HG03565 (cell line): ENCODE measurements around the gene SLC38A11.
A peak's percentile ranks its signal among the peaks of the same experiment; 100 is the strongest.

Experiments
- ATAC-seq: cut with Tn5 transposase; IDR thresholded peaks from one replicate; pipeline ENCODE4 v1.9.1; 2021; ENCODE audit warnings: mild to moderate bottlenecking, moderate library complexity; ENCODE audit not compliant: unreplicated experiment

Gene SLC38A11

GRCh38 chr2:164917296-164917903, 37.9 kb downstream of the SLC38A11 start:
- ATAC-seq, result no peak

- no peak for ATAC-seq
Observed at GRCh38 chr2:164915566-164915965, 39.8 kb downstream of the SLC38A11 start.

- ATAC-seq, result no peak
Observed at GRCh38 chr2:164913640-164914350, 41.5 kb downstream of the SLC38A11 start.

DNA sequence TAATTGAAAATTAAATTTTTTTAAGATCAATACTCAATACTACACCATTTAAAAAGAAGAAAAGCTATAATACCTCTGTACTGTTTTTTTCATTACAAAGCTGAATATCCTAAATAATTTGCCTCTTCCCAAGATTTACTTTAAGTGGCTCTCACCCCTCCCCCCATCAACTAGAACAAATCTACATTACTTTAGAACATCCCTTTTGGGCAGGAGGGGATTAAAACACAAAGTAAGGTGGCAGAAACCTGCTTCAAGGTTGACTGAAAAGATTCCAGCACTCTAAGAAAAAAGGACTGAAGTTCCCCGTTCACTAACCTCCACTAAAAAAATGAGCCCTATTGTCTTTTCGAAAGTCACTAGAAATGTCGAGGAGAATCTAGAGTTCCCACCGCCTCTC, 42.3 kb downstream of the SLC38A11 start:
- ATAC-seq, result no peak

- no peak for ATAC-seq
Observed at GRCh38 chr2:164911832-164912231, 43.5 kb downstream of the SLC38A11 start.

- peak; percentile 91 for ATAC-seq
Observed at GRCh38 chr2:164910101-164910899, 45.0 kb downstream of the SLC38A11 start.

DNA sequence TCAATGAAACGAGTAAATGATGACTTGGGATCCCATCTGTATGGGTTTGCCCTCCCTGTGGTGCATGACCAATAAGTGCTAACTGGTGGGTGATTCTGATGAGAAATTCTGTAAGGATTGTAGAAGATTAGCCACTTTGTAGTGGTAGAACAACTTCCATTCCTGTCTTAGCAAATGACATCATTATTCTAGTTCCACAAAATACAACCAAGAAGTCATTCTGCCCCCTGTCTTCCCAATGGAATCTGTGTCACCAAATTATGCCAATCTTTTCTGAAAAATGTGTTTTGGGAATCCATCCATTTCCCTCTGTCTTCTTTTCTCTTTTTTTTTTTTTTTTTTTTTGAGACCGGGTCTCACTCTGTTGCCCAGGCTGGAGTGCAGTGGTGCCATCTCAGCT, 48.4 kb downstream of the SLC38A11 start:
- ATAC-seq, result no peak

- no peak for ATAC-seq
Observed at GRCh38 chr2:164905307-164905706, 50.0 kb downstream of the SLC38A11 start.

GRCh38 chr2:164903951-164904350, 51.4 kb downstream of the SLC38A11 start:
- ATAC-seq, result no peak

DNA sequence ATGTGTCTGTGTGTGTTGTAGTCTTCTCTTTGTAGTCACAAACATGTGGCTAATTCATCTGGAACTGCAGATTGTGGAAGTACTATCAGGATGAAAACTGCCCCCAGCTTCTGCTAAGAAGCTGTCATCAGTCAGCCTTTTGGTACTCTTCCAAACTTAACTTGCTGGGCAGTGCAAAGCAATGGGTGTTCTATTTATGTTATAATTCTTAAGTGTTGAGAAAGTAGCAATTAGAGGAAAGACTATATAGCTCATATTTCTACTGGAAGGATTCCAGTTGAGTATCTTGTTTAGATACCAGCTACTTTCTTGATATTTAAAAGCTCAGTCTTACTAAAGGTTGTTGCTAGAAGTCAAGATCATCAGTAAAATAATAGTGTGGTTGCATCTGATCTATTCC, 52.1 kb downstream of the SLC38A11 start:
- no peak for ATAC-seq

GRCh38 chr2:164899121-164899520, 56.2 kb downstream of the SLC38A11 start:
- ATAC-seq, result no peak

- no peak for ATAC-seq
Observed at GRCh38 chr2:164898475-164898874, 56.9 kb downstream of the SLC38A11 start.

DNA sequence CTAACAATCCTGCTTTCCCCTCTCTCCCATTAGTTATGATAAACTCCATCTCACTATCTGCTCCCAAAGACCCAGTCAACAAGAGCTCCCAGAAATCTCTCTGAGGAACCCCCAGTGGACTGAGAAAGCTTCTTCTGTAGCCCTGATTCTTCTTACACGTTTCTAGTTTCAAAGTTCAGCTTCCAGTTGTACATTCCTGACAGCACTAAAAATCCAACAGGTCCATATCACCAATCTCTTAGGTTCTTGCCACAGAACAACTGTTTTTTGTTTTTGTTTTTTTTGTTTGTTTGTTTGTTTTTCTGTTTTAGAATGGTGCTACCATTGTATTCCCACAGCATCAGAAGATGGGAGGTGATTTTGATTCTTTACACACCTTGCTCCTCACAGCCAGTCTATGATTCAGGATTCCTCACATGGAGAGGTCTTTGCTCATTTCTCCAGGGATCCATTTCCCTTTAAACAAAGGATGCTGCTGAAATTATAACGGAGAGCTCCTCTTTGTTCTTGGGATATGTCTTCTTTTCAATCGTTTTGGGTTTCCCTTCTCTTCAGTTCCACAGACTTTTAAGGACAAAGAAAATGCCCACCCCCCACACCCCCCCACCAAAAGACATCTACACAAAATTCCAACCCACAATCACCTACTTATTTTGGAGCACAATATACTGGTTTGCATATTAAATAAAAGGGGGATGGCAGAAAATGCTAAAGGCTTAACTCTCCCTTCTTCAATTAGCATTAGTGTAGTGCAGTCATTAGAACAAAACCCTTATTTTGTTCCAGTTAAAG, 57.7 kb downstream of the SLC38A11 start:
- ATAC-seq, result no peak

DNA sequence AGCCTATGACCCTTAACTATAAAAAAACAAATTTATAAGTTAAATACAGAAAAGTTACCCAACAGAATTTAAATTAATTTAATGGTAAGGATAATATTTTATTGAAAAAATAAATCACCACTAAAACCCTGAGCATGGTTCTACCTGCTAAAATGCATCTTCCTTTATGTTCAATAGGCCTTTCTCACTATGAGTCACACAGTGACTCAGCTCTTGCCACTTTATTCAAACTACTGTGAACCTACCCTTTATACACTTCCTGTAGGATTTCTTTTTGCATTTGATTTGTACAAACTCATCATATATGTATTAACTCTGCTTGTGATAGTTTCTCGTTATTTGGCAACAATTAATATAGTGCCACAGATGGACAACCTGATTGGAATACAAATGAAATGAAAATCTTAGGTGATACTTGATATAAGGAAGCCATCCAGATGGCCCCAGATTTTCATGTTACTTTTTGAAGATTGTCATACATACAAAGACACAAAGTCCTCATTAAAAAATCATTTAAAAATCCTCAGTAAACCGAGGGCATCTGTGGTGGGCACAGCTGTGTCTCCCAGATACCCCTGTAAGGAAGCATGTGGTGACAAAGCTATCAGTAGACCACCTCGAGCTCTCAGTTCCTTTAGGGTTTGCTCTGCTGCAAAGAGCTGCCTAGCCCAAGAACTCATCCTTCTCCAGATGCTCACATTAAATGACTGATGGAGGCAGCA, 58.5 kb downstream of the SLC38A11 start:
- ATAC-seq, result peak; percentile 100

DNA sequence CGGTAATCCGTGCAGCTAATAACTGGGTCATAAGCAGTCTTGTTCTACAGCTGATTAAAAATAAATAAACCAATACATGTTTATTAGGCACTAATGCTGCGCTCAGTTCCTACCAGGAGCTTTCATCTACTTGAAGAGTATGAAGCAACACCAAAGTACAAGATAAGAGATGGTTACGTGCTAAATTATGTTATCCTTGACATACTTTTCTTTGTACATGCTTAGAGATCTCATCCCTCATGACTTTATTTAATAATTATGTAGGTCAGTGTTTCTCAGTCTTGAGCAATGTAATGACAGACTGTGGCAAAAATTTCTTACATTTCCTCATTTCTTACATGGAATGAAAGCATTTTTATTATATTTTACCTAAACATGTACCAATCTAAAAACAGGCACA, 59.1 kb downstream of the SLC38A11 start:
- ATAC-seq, result no peak

GRCh38 chr2:164891460-164891859, 63.9 kb downstream of the SLC38A11 start:
- ATAC-seq, result no peak

DNA sequence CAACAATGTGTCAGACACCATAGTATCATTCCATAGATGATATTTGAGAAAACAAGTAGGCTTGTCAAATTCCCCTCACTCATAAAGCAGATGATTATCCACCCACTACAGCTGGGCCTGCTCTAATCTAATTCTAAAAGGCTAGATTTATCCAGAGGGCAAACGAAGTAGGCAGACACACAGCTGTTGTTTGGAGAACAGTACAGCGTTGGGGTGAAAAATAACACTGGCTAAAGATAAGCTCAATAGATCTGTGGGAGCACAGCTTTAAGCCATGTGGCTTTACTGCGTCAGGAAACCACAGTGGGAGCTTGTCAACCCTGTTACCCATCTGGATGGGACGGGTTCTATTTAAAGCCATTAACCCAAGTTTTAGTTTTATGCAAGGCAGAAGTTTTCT, 64.8 kb downstream of the SLC38A11 start:
- ATAC-seq, result no peak

- ATAC-seq, result no peak
Observed at GRCh38 chr2:164888592-164888991, 66.7 kb downstream of the SLC38A11 start.

DNA sequence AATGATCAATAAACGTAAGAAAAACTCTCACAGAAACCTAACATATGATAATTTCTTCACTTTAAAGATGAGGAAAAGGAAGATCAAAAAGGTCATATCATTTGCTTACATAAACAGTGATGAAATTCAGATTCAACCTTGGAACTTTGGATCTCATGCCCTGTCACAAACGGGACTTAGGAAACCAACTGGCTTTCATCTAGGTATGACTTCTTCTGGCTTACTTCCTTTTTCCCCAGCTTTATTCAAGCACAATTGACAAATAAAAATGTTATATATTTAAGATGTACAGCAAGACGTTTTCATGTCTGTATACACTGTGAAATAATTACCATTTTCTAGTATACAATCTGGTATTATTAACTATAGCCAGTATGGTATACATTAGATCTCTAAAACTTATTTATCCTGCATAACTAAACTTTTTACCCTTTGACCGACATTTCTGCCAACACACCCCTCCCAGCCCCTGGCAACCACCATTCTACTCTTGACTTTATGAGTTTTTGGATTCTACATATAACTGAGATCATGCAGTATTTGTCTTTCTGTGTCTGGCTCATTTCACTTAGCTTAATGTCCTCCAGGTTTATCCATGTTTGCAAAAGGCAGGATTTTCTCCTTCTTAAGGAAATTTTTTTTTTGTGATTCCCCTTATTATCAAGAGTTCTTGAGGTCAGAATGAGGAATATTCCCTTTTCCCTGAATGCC, 67.7 kb downstream of the SLC38A11 start:
- no peak for ATAC-seq

DNA sequence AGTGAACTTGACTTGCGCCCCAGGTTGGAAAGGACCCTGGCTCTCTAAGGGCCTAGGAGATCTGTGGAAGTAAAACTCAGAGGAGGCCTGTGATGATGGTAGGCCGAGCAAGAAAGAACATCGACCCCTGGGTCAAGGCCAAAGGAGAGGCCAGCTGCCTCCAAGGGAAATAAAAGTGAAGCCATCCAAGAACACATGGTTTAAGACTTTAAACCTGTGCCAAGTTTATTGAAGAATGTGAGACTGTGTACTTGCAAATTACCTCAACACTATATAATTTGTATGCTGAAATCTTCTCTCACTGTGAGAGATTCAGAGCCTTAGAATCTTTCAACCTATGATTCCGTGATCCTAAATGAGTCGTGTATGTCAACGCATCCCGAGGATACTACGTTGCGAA, 73.0 kb downstream of the SLC38A11 start:
- no peak for ATAC-seq
